A673 (cell line): ENCODE measurements around the gene CDK14. TPM values are rescaled to one million over a fixed set of nuclear protein-coding genes. Genes with fewer than 3 reads are reported as not detected.

Source experiments
- BruUV-seq: library from RNA; stranded (reverse); fragments of 400-500 nt; replicated peaks from 2 replicates; lab custom pipeline; 2021; lab: Mats Ljungman, UMichigan
- CTCF ChIA-PET: fragments of 300-600 bp; sonication (Branson Sonifier 250); formaldehyde crosslinking; loops from one replicate; lab custom pipeline; 2022; ENCODE audit warnings: antibody characterized with exemption; lab: Charles Lee
- POLR2A ChIA-PET: fragments of 300-600 bp; sonication (Branson Sonifier 250); formaldehyde crosslinking; loops from one replicate; lab custom pipeline; 2022; ENCODE audit warnings: antibody characterized with exemption; ENCODE audit not compliant: low non-redundant PET; lab: Charles Lee
- DNase-seq: peaks from one replicate; pipeline ENCODE4 v3.0.0-alpha.2; 2015; ENCODE audit warnings: low spot score
- H3K27ac ChIP-seq: fragments of 200-600 bp; sonication (generic); 2 replicates; pipeline ENCODE4 v1.5.1; 2016; ENCODE audit warnings: mixed run types, low read depth, mild to moderate bottlenecking, mixed read lengths, antibody characterized with exemption, low read length; ENCODE audit not compliant: poor library complexity, severe bottlenecking
- H3K27me3 ChIP-seq: fragments of 200-600 bp; sonication (generic); replicated peaks from 2 replicates; pipeline ENCODE4 v1.6.1; 2017; ENCODE audit warnings: mixed run types, low read depth, mild to moderate bottlenecking, mixed read lengths, antibody characterized with exemption, low read length; ENCODE audit not compliant: insufficient read depth, poor library complexity
- H3K36me3 ChIP-seq: fragments of 200-600 bp; sonication (generic); 2 replicates; pipeline ENCODE4 v1.6.1; 2016; ENCODE audit warnings: mixed run types, mild to moderate bottlenecking, mixed read lengths, antibody characterized with exemption, low read length; ENCODE audit not compliant: insufficient read depth, poor library complexity, severe bottlenecking
- H3K4me1 ChIP-seq: fragments of 200-600 bp; sonication (generic); 2 replicates; pipeline ENCODE4 v1.6.1; 2017; ENCODE audit warnings: mixed run types, mild to moderate bottlenecking, mixed read lengths, antibody characterized with exemption, low read length; ENCODE audit not compliant: insufficient read depth, poor library complexity, severe bottlenecking
- H3K4me3 ChIP-seq: fragments of 200-600 bp; sonication (generic); 2 replicates; pipeline ENCODE4 v1.5.1; 2016; ENCODE audit warnings: low read depth, mixed run types, mild to moderate bottlenecking, mixed read lengths, low read length; ENCODE audit not compliant: poor library complexity, severe bottlenecking
- H3K9me3 ChIP-seq: fragments of 200-600 bp; sonication (generic); 2 replicates; pipeline ENCODE4 v1.6.1; 2016; ENCODE audit warnings: mixed run types, low read depth, mild to moderate bottlenecking, mixed read lengths, antibody characterized with exemption, low read length; ENCODE audit not compliant: poor library complexity, severe bottlenecking
- CTCF ChIP-seq: fragments of 300-800, 200-600 bp; sonication (generic); conservative IDR thresholded peaks from 2 replicates; pipeline ENCODE4 v1.5.1; 2017; ENCODE audit warnings: low read depth, mild to moderate bottlenecking, antibody characterized with exemption, low read length, moderate library complexity, mixed read lengths
- EZH2 ChIP-seq: fragments of 200-600 bp; sonication (generic); IDR thresholded peaks from 2 replicates; pipeline ENCODE4 v1.6.1; 2017; ENCODE audit warnings: borderline replicate concordance, low read depth, mild to moderate bottlenecking, mixed read lengths, antibody characterized with exemption, low read length; ENCODE audit not compliant: poor library complexity, severe bottlenecking
- intact Hi-C: fragments of 100-400 bp; cut with micrococcal nuclease; formaldehyde crosslinking; loops from one replicate; pipeline ENCODE4 v1.10.0; 2022; ENCODE audit not compliant: unreplicated experiment
- total RNA-seq: library from RNA; stranded (reverse); gene quantifications from 2 replicates; pipeline ENCODE4 v1.2.3, GENCODE V29; 2021

Gene CDK14
- total RNA-seq, 1 experiment from 2014 or later: 128 TPM

- ChIA-PET POLR2A (interaction anchor here (0.9 kb wide), 1 partner anchor 82 kb away, joined by 3 read pairs; no protein-coding TSS in a partner anchor), CTCF (no interaction called here)
- BruUV-seq: no TSS peak
- TF ChIP-seq EZH2 (no peak), CTCF (no peak)
- intact Hi-C loops: no loop called here
- Histone ChIP-seq H3K4me1 (no peaks in the 10 kb centered on the region), H3K9me3 (peaks cover 4% of the 10 kb centered on the region), H3K36me3 (no peaks in the 10 kb centered on the region), H3K27ac (no peak overlapping the region), H3K4me3 (no peak overlapping the region), H3K27me3 (no peaks in the 10 kb centered on the region)
- DNase-seq: no peak
These were observed 337.9 kb downstream of the CDK14 start for GRCh38 chr7:90933984-90934383.

DNA sequence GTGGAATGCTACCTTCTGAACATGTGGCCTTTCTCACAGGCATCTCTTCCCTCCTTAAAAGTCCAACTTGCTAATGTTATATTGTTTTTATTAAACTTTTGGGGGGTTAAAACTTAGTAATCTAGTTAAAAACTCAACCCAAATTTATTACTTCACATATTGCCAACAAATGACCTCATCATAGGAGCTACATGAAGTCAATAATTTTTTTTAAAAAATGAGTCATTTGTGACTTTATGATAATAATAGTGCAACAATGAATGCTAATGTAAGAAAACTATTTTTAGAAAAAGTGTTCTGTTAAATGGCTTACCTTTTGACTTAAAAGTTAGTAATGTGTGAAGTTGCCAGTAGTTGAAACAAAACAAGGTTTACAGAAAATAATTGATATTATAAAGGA is 342.2 kb downstream of the CDK14 start:
- BruUV-seq: no TSS peak
- no peaks in the 10 kb centered on the region for H3K36me3 ChIP-seq
- no peaks in the 10 kb centered on the region for H3K4me1 ChIP-seq
- no peak overlapping the region for H3K27ac ChIP-seq
- DNase-seq: no peak
- peaks cover 4% of the 10 kb centered on the region for H3K9me3 ChIP-seq
- intact Hi-C loops: no loop called here
- POLR2A ChIA-PET: no interaction called here
- TF ChIP-seq CTCF (no peak), EZH2 (no peak)
- CTCF ChIA-PET: no interaction called here
- no peaks in the 10 kb centered on the region for H3K27me3 ChIP-seq
- H3K4me3 ChIP-seq: no peak overlapping the region

- no peaks in the 10 kb centered on the region for H3K36me3 ChIP-seq
- no peak overlapping the region for H3K27ac ChIP-seq
- ChIA-PET POLR2A (no interaction called here), CTCF (no interaction called here)
- intact Hi-C loops: no loop called here
- peaks cover 1% of the 10 kb centered on the region for H3K4me1 ChIP-seq
- H3K27me3 ChIP-seq: no peaks in the 10 kb centered on the region
- no peak overlapping the region for H3K4me3 ChIP-seq
- TF ChIP-seq EZH2: no peak
- no peak for TF ChIP-seq CTCF
- BruUV-seq: no TSS peak
- DNase-seq: no peak
- peaks cover 4% of the 10 kb centered on the region for H3K9me3 ChIP-seq
These were observed 343.5 kb downstream of the CDK14 start for GRCh38 chr7:90939666-90940065.
